RWPE2 (cell line): ENCODE measurements around the gene UVRAG.
"Not testable (repeated sequence)": the region's sequence is repeated elsewhere in the genome, so short reads cannot be mapped to it uniquely, and the experiment has no call there.

Source experiments
- ATAC-seq: fragments of 200-7000 bp; cut with Tn5 transposase; 3 replicates; pipeline ENCODE4 v1.9.1; 2021; ENCODE audit warnings: low read depth
- DNase-seq: peaks from one replicate; pipeline ENCODE4 v3.0.0-alpha.2; 2020; ENCODE audit warnings: low spot score
- H3K27ac ChIP-seq: fragments of 450-650 bp; 2 replicates; pipeline ENCODE4 v1.5.1; 2017; ENCODE audit warnings: mild to moderate bottlenecking; ENCODE audit not compliant: poor library complexity, severe bottlenecking
- H3K27me3 ChIP-seq: fragments of 250-450 bp; sonication (Bioruptor Pico); 2 replicates; pipeline ENCODE4 v1.5.1; 2021; ENCODE audit warnings: mild to moderate bottlenecking, moderate library complexity; ENCODE audit not compliant: insufficient read depth, poor library complexity, severe bottlenecking
- H3K36me3 ChIP-seq: fragments of 250-450 bp; sonication (Bioruptor Pico); 2 replicates; pipeline ENCODE4 v1.5.1; 2020; ENCODE audit warnings: low read depth, mild to moderate bottlenecking, moderate library complexity
- H3K4me1 ChIP-seq: fragments of 250-450 bp; sonication (Bioruptor Pico); 2 replicates; pipeline ENCODE4 v1.5.1; 2021; ENCODE audit warnings: mild to moderate bottlenecking, moderate library complexity; ENCODE audit not compliant: insufficient read depth, poor library complexity, severe bottlenecking
- H3K4me3 ChIP-seq: fragments of 250-450 bp; sonication (Bioruptor Pico); 2 replicates; pipeline ENCODE4 v1.5.1; 2021; ENCODE audit warnings: mild to moderate bottlenecking, moderate library complexity; ENCODE audit not compliant: severe bottlenecking
- H3K9me3 ChIP-seq: fragments of 250-450 bp; sonication (Bioruptor Pico); 2 replicates; pipeline ENCODE4 v1.5.1; 2021; ENCODE audit warnings: mild to moderate bottlenecking, moderate library complexity; ENCODE audit not compliant: severe bottlenecking
- TF ChIP-seq, protein P1 (sequence below): fragments of 450-650 bp; IDR thresholded peaks from one replicate; pipeline ENCODE4 v1.5.1; 2017; ENCODE audit warnings: mild to moderate bottlenecking, moderate library complexity; ENCODE audit not compliant: poor library complexity, severe bottlenecking

The UVRAG gene

DNA sequence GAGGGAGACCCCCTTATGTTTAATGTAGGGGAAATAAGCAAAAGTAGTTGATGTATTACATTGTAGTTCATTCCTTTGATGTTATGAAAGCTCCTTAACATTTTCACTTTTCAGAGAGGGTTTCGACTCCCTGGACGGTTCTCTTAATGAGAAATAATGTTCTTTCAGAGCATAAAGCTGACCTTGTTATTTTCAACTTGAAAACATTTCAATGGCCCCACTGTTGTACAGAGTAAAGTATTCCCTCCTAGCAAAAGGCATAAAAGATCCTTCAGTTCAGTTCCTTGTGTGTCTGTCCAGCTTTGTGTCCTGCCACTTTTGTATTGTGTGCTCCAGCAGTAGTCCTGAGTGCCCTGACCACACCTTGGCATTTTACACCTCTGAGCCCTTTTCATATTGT lies 63.9 kb downstream of the UVRAG start:
- Histone ChIP-seq H3K4me3 (no peak overlapping the region), H3K9me3 (no peaks in the 10 kb centered on the region), H3K27ac (no peak overlapping the region)

DNA sequence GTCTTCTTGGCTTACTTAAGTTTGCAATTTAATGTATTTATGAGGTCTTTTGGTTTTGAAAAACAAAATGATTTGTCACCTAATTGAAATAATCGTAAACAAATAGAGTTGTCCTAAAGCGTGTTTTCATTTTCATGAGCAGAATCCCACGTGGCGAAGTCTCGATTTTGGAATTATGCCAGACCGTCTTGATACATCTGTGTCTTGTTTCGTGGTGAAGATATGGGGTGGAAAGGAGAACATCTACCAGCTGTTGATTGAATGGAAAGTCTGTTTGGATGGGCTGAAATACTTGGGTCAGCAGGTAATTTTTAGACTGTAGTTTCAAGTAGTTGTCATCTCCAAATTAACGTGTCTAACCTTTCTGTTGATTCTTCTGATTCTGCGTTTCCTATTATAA lies 64.7 kb downstream of the UVRAG start:
- ATAC-seq (no peak), DNase-seq (no peak)
- Histone ChIP-seq H3K27me3 (no peaks in the 10 kb centered on the region), H3K9me3 (no peaks in the 10 kb centered on the region), H3K27ac (no peak overlapping the region), H3K4me1 (no peaks in the 10 kb centered on the region), H3K36me3 (no peaks in the 10 kb centered on the region), H3K4me3 (no peak overlapping the region)
- TF ChIP-seq, protein P1, sequence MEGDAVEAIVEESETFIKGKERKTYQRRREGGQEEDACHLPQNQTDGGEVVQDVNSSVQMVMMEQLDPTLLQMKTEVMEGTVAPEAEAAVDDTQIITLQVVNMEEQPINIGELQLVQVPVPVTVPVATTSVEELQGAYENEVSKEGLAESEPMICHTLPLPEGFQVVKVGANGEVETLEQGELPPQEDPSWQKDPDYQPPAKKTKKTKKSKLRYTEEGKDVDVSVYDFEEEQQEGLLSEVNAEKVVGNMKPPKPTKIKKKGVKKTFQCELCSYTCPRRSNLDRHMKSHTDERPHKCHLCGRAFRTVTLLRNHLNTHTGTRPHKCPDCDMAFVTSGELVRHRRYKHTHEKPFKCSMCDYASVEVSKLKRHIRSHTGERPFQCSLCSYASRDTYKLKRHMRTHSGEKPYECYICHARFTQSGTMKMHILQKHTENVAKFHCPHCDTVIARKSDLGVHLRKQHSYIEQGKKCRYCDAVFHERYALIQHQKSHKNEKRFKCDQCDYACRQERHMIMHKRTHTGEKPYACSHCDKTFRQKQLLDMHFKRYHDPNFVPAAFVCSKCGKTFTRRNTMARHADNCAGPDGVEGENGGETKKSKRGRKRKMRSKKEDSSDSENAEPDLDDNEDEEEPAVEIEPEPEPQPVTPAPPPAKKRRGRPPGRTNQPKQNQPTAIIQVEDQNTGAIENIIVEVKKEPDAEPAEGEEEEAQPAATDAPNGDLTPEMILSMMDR = no peak

More for the DNA sequence above, 63.9 kb downstream of the UVRAG start:
- Histone ChIP-seq H3K4me1 (no peaks in the 10 kb centered on the region), H3K36me3 (no peaks in the 10 kb centered on the region), H3K27me3 (no peaks in the 10 kb centered on the region)
- ATAC-seq (no peak), DNase-seq (no peak)
- TF ChIP-seq, protein P1 = no peak

DNA sequence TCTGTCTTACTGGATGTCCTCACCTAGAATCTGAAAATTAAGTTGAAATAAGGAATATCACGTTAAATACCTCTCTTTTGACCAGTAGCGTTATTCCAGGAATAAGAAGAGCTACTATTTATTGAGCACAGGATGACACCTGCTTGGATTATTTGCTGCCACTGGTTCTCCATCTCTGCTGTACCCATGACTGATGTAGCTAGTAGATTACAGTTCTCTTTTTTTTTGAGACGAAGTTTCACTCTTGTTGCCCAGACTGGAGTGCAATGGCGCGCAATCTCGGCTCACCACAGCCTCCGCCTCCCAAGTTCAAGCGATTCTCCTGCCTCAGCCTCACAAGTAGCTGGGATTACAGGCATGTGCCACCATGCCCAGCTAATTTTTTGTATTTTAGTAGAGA lies 65.3 kb downstream of the UVRAG start:
- H3K27ac ChIP-seq, H3K36me3 ChIP-seq, H3K27me3 ChIP-seq, H3K4me1 ChIP-seq, ATAC-seq, DNase-seq, H3K4me3 ChIP-seq, H3K9me3 ChIP-seq: not testable (repeated sequence)

DNA sequence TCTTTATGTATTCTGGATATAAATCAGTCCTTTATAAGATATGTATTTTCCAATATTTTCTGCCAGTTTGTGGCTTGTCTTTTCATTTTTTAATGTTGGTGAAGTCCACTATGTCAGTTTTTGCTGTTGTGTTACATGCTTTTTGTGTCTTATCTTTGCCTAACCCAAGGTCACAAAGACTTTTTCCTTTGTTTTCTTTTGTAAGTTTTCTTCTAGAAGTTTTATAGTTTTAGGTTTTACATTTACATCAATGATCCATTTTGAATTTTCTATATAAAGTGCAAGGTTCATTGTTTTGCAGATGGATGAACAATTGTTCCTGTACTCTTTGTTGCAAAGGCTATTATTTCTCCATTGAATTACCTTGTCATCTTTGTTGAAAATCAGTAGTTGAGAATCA lies 69.3 kb downstream of the UVRAG start:
- Histone ChIP-seq H3K4me3 (no peak overlapping the region), H3K9me3 (no peaks in the 10 kb centered on the region), H3K36me3 (no peaks in the 10 kb centered on the region), H3K4me1 (no peaks in the 10 kb centered on the region), H3K27ac (no peak overlapping the region), H3K27me3 (no peaks in the 10 kb centered on the region)
- TF ChIP-seq, protein P1 = no peak
- ATAC-seq = no peak
- no peak for DNase-seq

DNA sequence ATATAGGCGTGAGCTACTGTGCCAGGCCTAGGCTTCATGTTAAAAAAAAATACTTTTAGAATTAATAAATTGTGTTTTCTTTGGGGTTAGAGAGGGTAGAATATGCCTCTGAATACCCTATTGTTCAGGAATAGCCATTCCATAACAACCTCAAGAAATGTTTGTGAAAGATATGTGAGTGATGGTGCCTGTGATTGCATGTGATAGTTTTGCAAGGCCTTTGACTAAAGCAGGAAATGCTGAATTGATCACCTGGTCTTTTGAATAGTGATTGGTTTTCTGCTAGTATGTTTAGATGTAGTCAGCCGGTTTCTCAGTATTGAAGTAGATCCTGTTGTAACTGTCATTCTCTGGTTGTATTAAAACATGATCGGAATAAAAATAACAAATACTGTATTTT lies 73.4 kb downstream of the UVRAG start:
- Histone ChIP-seq H3K27me3 (no peaks in the 10 kb centered on the region), H3K4me1 (no peaks in the 10 kb centered on the region), H3K27ac (no peak overlapping the region), H3K36me3 (peaks cover 5% of the 10 kb centered on the region; the same call in 1 of the 2 replicates), H3K4me3 (no peak overlapping the region), H3K9me3 (no peaks in the 10 kb centered on the region)
- TF ChIP-seq, protein P1 = no peak
- ATAC-seq (no peak), DNase-seq (no peak)
